SK-N-SH (cell line): ENCODE measurements around the gene SCD5.

Experiments used
- CTCF ChIP-seq: fragments of 200-600 bp; sonication (generic); IDR thresholded peaks from 2 replicates; pipeline ENCODE4 v1.6.1; 2017; ENCODE audit warnings: antibody characterized with exemption, mild to moderate bottlenecking, moderate library complexity
- EZH2phosphoT487 ChIP-seq: fragments of 200-600 bp; sonication (generic); IDR thresholded peaks from 2 replicates; pipeline ENCODE4 v1.6.1; 2017; ENCODE audit warnings: low read depth, mixed run types, mild to moderate bottlenecking, antibody characterized with exemption, moderate library complexity, borderline replicate concordance
- FOXJ3 ChIP-seq: sonication (generic); formaldehyde crosslinking; IDR thresholded peaks from 2 replicates; pipeline ENCODE4 v1.5.1; 2020; ENCODE audit warnings: mild to moderate bottlenecking, missing genetic modification reagents
- POLR2AphosphoS5 ChIP-seq: IDR thresholded peaks from 2 replicates; pipeline ENCODE4 v1.6.1; 2012; ENCODE audit warnings: low read depth, low read length
- REST ChIP-seq: IDR thresholded peaks from 2 replicates; pipeline ENCODE4 v1.6.1; 2012; ENCODE audit warnings: mild to moderate bottlenecking, low read depth, low read length, moderate library complexity
- RXRA ChIP-seq: IDR thresholded peaks from 2 replicates; pipeline ENCODE4 v1.4.0; 2012; ENCODE audit warnings: low read depth, mild to moderate bottlenecking, borderline replicate concordance
- SIN3A ChIP-seq: IDR thresholded peaks from 2 replicates; pipeline ENCODE4 v1.6.1; 2012; ENCODE audit warnings: low read depth, mild to moderate bottlenecking, low read length, moderate library complexity, borderline replicate concordance
- SMC3 ChIP-seq: IDR thresholded peaks from 2 replicates; pipeline ENCODE4 v1.6.1; 2012; ENCODE audit warnings: low read depth, low read length, improper control_type of control experiment
- TEAD4 ChIP-seq: IDR thresholded peaks from 2 replicates; pipeline ENCODE4 v1.4.0; 2012; ENCODE audit warnings: mild to moderate bottlenecking, borderline replicate concordance; ENCODE audit not compliant: insufficient read depth
- YY1 ChIP-seq: IDR thresholded peaks from 2 replicates; pipeline ENCODE4 v1.4.0; 2012; ENCODE audit warnings: low read depth, mild to moderate bottlenecking
- TF ChIP-seq, protein P1 (sequence below): fragments of 150-350 bp; IDR thresholded peaks from 2 replicates; pipeline ENCODE4 v1.6.1; 2017; ENCODE audit warnings: antibody characterized with exemption, low read length, low read depth, borderline replicate concordance
- TF ChIP-seq, protein P2 (sequence below): IDR thresholded peaks from 2 replicates; pipeline ENCODE4 v1.4.0; 2012; ENCODE audit warnings: low read depth, borderline replicate concordance

GRCh38 chr4:82618103-82618720 lies 180.4 kb downstream of the SCD5 start:
- TF ChIP-seq CTCF (no peak), REST (peak; percentile 33; the same call in 1 of the 2 replicates), POLR2AphosphoS5 (peak; percentile 87), YY1 (no peak), RXRA (no peak), EZH2phosphoT487 (no peak), TEAD4 (no peak), SIN3A (peak; percentile 69; the same call in 1 of the 2 replicates), SMC3 (no peak), FOXJ3 (CRISPR knock-in tag) (peak; percentile 90; the same call in 1 of the 2 replicates)
- TF ChIP-seq, protein P1, sequence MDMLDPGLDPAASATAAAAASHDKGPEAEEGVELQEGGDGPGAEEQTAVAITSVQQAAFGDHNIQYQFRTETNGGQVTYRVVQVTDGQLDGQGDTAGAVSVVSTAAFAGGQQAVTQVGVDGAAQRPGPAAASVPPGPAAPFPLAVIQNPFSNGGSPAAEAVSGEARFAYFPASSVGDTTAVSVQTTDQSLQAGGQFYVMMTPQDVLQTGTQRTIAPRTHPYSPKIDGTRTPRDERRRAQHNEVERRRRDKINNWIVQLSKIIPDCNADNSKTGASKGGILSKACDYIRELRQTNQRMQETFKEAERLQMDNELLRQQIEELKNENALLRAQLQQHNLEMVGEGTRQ = no peak
- TF ChIP-seq, protein P2, sequence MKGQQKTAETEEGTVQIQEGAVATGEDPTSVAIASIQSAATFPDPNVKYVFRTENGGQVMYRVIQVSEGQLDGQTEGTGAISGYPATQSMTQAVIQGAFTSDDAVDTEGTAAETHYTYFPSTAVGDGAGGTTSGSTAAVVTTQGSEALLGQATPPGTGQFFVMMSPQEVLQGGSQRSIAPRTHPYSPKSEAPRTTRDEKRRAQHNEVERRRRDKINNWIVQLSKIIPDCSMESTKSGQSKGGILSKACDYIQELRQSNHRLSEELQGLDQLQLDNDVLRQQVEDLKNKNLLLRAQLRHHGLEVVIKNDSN = no peak
